CD4-positive, alpha-beta memory T cell (primary cell): ENCODE data around the gene OR51I1. TPM values are rescaled to one million over a fixed set of nuclear protein-coding genes. Genes with fewer than 3 reads are reported as not detected.

Experiments
- CTCF ChIA-PET: fragments of 350-600 bp; sonication (Branson Sonifier 250); formaldehyde crosslinking; loops from one replicate; lab custom pipeline; 2021; ENCODE audit warnings: inconsistent platforms; ENCODE audit not compliant: partially characterized antibody; lab: Charles Lee
- POLR2A ChIA-PET: fragments of 350-600 bp; sonication (Branson Sonifier 250); formaldehyde crosslinking; loops from one replicate; lab custom pipeline; 2021; ENCODE audit not compliant: partially characterized antibody; lab: Charles Lee
- DNase-seq, 5 donors: peaks; one replicate each; pipeline versions ENCODE4 v3.0.0 to v3.0.0-alpha.2; 2020 to 2022; ENCODE audit warnings: mixed read lengths in 1 of 5
- H3K27ac ChIP-seq: one replicate; pipeline ENCODE4 v1.7.0; 2013; ENCODE audit warnings: low read depth, low read length
- H3K27me3 ChIP-seq: 2 replicates; pipeline ENCODE4 v1.7.0; 2013; ENCODE audit warnings: mild to moderate bottlenecking, low read length, moderate library complexity; ENCODE audit not compliant: insufficient read depth
- H3K36me3 ChIP-seq: 2 replicates; pipeline ENCODE4 v1.7.0; 2013; ENCODE audit warnings: mild to moderate bottlenecking, low read length, moderate library complexity; ENCODE audit not compliant: insufficient read depth
- H3K4me1 ChIP-seq: 2 replicates; pipeline ENCODE4 v1.7.0; 2013; ENCODE audit warnings: mild to moderate bottlenecking, low read length, moderate library complexity; ENCODE audit not compliant: insufficient read depth
- H3K4me3 ChIP-seq, 2 donors: one replicate each; pipeline ENCODE4 v1.7.0; 2013; ENCODE audit warnings: low read length in 2 of 2, mild to moderate bottlenecking in 1 of 2
- H3K9me3 ChIP-seq, 2 donors: one replicate each; pipeline ENCODE4 v1.7.0; 2013; ENCODE audit warnings: low read length in 2 of 2, control low read depth in 1 of 2; ENCODE audit not compliant: control insufficient read depth in 1 of 2
- H3K27ac Mint-ChIP-seq, 7 donors: one replicate each; pipeline ENCODE4 v1.8.0; 2020 to 2021; ENCODE audit warnings: mixed read lengths in 7 of 7, mild to moderate bottlenecking in 6 of 7, inconsistent platforms in 3 of 7, moderate library complexity in 3 of 7
- H3K27me3 Mint-ChIP-seq, 2 donors: one replicate each; pipeline ENCODE4 v1.8.0; 2020 to 2021; ENCODE audit warnings: mixed read lengths in 2 of 2
- H3K36me3 Mint-ChIP-seq, 2 donors: one replicate each; pipeline ENCODE4 v1.8.0; 2020 to 2021; ENCODE audit warnings: mixed read lengths in 2 of 2, inconsistent platforms in 1 of 2, mild to moderate bottlenecking in 1 of 2
- H3K4me1 Mint-ChIP-seq, 4 donors: one replicate each; pipeline ENCODE4 v1.8.0; 2020 to 2021; ENCODE audit warnings: mixed read lengths in 4 of 4, mild to moderate bottlenecking in 1 of 4
- H3K4me3 Mint-ChIP-seq, 8 donors: one replicate each; pipeline ENCODE4 v1.8.0; 2020 to 2021; ENCODE audit warnings: mixed read lengths in 8 of 8, mild to moderate bottlenecking in 7 of 8, moderate library complexity in 6 of 8, inconsistent platforms in 3 of 8
- H3K9me3 Mint-ChIP-seq, 8 donors: one replicate each; pipeline ENCODE4 v1.8.0; 2020 to 2021; ENCODE audit warnings: mixed read lengths in 8 of 8, mild to moderate bottlenecking in 5 of 8, inconsistent platforms in 3 of 8, moderate library complexity in 1 of 8
- intact Hi-C: fragments of 100-400 bp; cut with micrococcal nuclease; formaldehyde crosslinking; loops from one replicate; pipeline ENCODE4 v1.15.1; 2023
- polyA plus RNA-seq, 2 donors: library from polyadenylated mRNA; unstranded; fragments of 300-500 nt; fragmentation: Illumina TruSeq; gene quantifications; one replicate each; pipeline ENCODE4 v1.2.3, GENCODE V29; 2021
- total RNA-seq, 2 experiments: library from RNA; stranded (reverse); gene quantifications; one replicate each; pipeline ENCODE4 v1.2.3, GENCODE V29; 2021

The OR51I1 gene
- total and polyA plus RNA-seq, 4 experiments from 2014 or later: not detected

DNA sequence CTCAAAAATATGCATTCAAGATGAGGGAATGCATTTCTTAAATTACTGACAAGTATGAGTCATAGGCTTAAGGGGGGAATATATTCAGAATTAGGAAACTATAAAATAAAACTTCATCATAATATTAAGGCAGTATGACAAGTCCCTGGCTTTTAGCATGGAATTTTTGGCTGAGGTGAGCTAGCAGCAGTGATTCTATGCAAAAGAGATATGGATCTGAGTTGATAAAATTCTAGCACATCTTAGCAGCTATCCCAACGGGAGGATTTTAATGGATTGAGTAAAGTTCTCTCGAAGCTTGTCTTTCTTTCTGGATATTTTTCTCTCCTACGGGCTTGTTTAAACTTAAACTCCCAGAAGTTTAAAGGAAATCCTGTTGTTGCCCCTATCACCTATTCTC, 18.2 kb downstream of the OR51I1 start:
- ChIA-PET POLR2A (no interaction called here), CTCF (no interaction called here)
- H3K4me3 ChIP-seq: no peak overlapping the region
- no peak for DNase-seq
- H3K27me3 Mint-ChIP-seq: peaks cover 6 to 7% of the 10 kb centered on the region in 2 donors
- no peaks in the 10 kb centered on the region for H3K4me1 ChIP-seq
- no peaks in the 10 kb centered on the region for H3K9me3 ChIP-seq
- H3K4me1 Mint-ChIP-seq: peaks cover 0 to 2% (median 0%) of the 10 kb centered on the region in 4 donors
- no peaks in the 10 kb centered on the region for H3K36me3 Mint-ChIP-seq
- H3K9me3 Mint-ChIP-seq: peaks cover 0 to 2% (median 0%) of the 10 kb centered on the region in 8 donors
- no peak overlapping the region for H3K4me3 Mint-ChIP-seq
- no peaks in the 10 kb centered on the region for H3K27me3 ChIP-seq
- H3K27ac Mint-ChIP-seq: no peak overlapping the region
- H3K27ac ChIP-seq: no peak overlapping the region
- intact Hi-C loops: no loop called here
- H3K36me3 ChIP-seq: no peaks in the 10 kb centered on the region

DNA sequence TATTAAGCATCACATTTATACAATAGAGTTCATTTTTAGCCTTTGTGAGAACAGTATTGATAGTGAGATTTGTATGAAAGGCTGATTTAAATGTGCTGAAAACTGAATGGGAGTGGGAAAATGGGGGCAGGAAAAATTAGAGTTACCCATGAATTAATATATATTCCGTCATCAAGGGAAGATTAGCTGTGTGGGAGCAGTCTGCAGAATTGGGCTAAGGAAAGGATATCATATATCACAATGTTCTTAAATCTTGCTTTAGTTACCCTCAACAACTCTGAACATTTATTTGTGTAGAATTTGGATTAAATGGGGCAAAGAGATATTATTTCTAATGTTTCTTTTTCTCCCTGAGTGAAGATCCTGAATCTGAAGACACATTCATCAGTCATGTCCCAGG, 19.5 kb downstream of the OR51I1 start, which contains the start of gene OR51Q1:
OR51Q1 (plus strand) TSS at position 301 of the 400 bp plus-strand sequence; CDS start at position 391, 90 bp downstream.
- H3K36me3 Mint-ChIP-seq: no peaks in the 10 kb centered on the region
- no peak within 1 kb of the TSS for H3K4me3 Mint-ChIP-seq
- no peaks in the 10 kb centered on the region for H3K27me3 ChIP-seq
- peaks cover 0 to 2% (median 0%) of the 10 kb centered on the region in 4 donors for H3K4me1 Mint-ChIP-seq
- H3K4me1 ChIP-seq: no peaks in the 10 kb centered on the region
- peaks cover 0 to 2% (median 0%) of the 10 kb centered on the region in 8 donors for H3K9me3 Mint-ChIP-seq
- POLR2A ChIA-PET: no interaction called here
- H3K4me3 ChIP-seq: no peak within 1 kb of the TSS
- H3K36me3 ChIP-seq: no peaks in the 10 kb centered on the region
- no peaks in the 10 kb centered on the region for H3K9me3 ChIP-seq
- intact Hi-C loops: no loop called here
- H3K27me3 Mint-ChIP-seq: peaks cover 3 to 6% of the 10 kb centered on the region in 2 donors
- CTCF ChIA-PET: no interaction called here
- no peak for DNase-seq
- no peak within 1 kb of the TSS for H3K27ac Mint-ChIP-seq
- no peak within 1 kb of the TSS for H3K27ac ChIP-seq

DNA sequence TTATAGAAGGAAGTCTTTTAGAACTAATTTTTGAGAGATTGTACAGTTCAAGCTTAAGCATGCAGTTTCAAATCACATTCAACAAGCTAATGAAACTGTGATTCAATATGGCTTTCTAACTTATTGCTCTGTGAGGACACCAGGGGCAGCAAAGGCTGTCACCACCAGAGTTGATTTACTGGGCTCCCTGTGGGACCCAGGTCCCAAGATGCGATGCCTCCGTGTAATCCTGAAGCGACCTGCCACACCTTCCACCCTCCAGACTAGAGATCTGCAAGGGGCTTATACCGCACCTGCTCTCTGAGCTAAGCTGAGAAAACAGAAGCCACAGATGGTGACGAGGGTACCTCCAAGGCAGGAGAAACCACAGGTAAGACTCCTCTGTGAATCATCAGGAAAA, 20.3 kb downstream of the OR51I1 start:
- H3K36me3 Mint-ChIP-seq: no peaks in the 10 kb centered on the region
- H3K27ac ChIP-seq: no peak overlapping the region
- H3K4me1 Mint-ChIP-seq: peaks cover 0 to 2% (median 0%) of the 10 kb centered on the region in 4 donors
- no peak overlapping the region for H3K27ac Mint-ChIP-seq
- H3K36me3 ChIP-seq: no peaks in the 10 kb centered on the region
- POLR2A ChIA-PET: no interaction called here
- peaks cover 3 to 5% of the 10 kb centered on the region in 2 donors for H3K27me3 Mint-ChIP-seq
- intact Hi-C loops: no loop called here
- no peaks in the 10 kb centered on the region for H3K27me3 ChIP-seq
- no peaks in the 10 kb centered on the region for H3K4me1 ChIP-seq
- H3K9me3 Mint-ChIP-seq: peaks cover 0 to 2% (median 0%) of the 10 kb centered on the region in 8 donors
- CTCF ChIA-PET: no interaction called here
- H3K4me3 Mint-ChIP-seq: no peak overlapping the region
- no peaks in the 10 kb centered on the region for H3K9me3 ChIP-seq
- DNase-seq: no peak
- no peak overlapping the region for H3K4me3 ChIP-seq

DNA sequence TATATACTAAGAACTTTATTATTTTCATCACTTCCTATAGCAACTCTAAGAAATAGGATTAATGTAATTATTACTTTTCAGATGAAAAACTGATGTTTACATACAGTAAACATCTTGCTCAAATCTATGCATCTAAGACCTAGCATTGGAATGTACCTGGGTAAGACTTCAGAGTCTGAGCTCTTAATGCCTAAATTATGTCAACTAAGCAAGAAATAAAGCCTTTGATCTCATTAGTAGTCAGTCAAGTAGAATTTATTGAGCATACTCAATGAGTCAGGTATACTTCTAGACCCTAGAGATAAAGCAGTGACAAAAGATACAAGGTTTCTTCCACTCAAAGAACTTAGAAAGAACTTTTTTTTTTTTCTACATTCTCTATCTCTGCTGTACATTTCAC, 36.1 kb downstream of the OR51I1 start:
- H3K4me3 ChIP-seq: no peak overlapping the region
- Mint-ChIP-seq H3K4me3 (no peak overlapping the region), H3K4me1 (no peaks in the 10 kb centered on the region), H3K36me3 (no peaks in the 10 kb centered on the region), H3K9me3 (peaks cover 0 to 5% (median 1%) of the 10 kb centered on the region in 8 donors), H3K27me3 (peaks cover 10 to 11% of the 10 kb centered on the region in 2 donors), H3K27ac (no peak overlapping the region)
- no peak for DNase-seq
- H3K36me3 ChIP-seq: no peaks in the 10 kb centered on the region
- H3K9me3 ChIP-seq: no peaks in the 10 kb centered on the region
- H3K27me3 ChIP-seq: no peaks in the 10 kb centered on the region
- no peak overlapping the region for H3K27ac ChIP-seq
- intact Hi-C loops: no loop called here
- ChIA-PET POLR2A (no interaction called here), CTCF (no interaction called here)
- no peaks in the 10 kb centered on the region for H3K4me1 ChIP-seq

DNA sequence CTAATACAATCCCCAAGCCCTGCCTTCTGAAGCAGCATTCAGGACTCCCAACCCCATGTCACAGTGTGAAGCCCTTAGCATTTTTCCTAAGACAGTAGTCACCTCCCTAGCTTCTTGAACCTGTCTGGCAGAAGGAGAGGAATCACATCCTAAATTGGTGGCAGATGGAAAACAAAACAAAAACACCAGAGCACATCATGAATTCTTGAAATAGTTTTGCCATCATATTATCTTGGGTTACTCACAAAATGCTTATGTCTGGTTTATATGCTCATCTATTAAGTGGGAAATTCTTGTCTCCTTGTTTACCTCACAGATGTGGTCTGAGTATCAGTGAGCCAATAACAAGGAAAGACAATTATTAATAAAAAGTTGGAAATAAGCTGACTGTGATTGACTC, 42.4 kb downstream of the OR51I1 start:
- POLR2A ChIA-PET: no interaction called here
- Histone ChIP-seq H3K36me3 (no peaks in the 10 kb centered on the region), H3K4me1 (no peaks in the 10 kb centered on the region), H3K27ac (no peak overlapping the region), H3K27me3 (no peaks in the 10 kb centered on the region), H3K9me3 (no peaks in the 10 kb centered on the region), H3K4me3 (no peak overlapping the region)
- no peak for DNase-seq
- CTCF ChIA-PET: no interaction called here
- no peaks in the 10 kb centered on the region for H3K4me1 Mint-ChIP-seq
- intact Hi-C loops: no loop called here
- no peak overlapping the region for H3K4me3 Mint-ChIP-seq
- H3K27me3 Mint-ChIP-seq: peaks cover 1 to 5% of the 10 kb centered on the region in 2 donors
- no peaks in the 10 kb centered on the region for H3K36me3 Mint-ChIP-seq
- H3K27ac Mint-ChIP-seq: no peak overlapping the region
- H3K9me3 Mint-ChIP-seq: peaks cover 0 to 9% (median 1%) of the 10 kb centered on the region in 8 donors

DNA sequence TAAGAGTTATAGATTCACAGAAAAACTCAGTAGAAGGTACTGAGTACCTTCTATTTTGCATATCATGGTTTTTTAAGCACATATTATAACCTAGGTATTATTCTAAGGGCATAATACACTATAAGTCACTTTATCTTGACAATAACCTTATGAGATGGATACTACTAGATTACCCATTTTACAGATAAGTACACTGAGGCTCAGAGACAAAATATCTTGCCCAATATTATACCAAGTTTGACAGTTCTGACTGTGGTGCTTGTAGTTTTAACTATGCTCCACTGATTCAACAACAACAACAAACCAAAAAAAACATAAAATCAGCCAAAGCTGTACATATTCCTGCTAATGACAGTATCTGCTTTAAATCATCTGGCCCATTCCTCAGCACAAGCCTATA, 47.2 kb downstream of the OR51I1 start:
- H3K27ac Mint-ChIP-seq: no peak overlapping the region
- Histone ChIP-seq H3K36me3 (no peaks in the 10 kb centered on the region), H3K9me3 (no peaks in the 10 kb centered on the region), H3K4me3 (no peak overlapping the region), H3K4me1 (no peaks in the 10 kb centered on the region), H3K27ac (no peak overlapping the region), H3K27me3 (no peaks in the 10 kb centered on the region)
- ChIA-PET CTCF (no interaction called here), POLR2A (no interaction called here)
- no peak overlapping the region for H3K4me3 Mint-ChIP-seq
- H3K36me3 Mint-ChIP-seq: no peaks in the 10 kb centered on the region
- H3K27me3 Mint-ChIP-seq: peaks cover 1 to 2% of the 10 kb centered on the region in 2 donors
- intact Hi-C loops: no loop called here
- no peaks in the 10 kb centered on the region for H3K4me1 Mint-ChIP-seq
- H3K9me3 Mint-ChIP-seq: peaks cover 0 to 4% (median 0%) of the 10 kb centered on the region in 8 donors
- DNase-seq: no peak

Other genes starting within 250 kb of the OR51I1 start
- gene OR51V1, start 240.8 kb downstream of the OR51I1 start, total RNA-seq: not detected
- not detected for gene OR51V1, start 240.8 kb downstream of the OR51I1 start, polyA plus RNA-seq
- under 1 TPM in 1 of 2 experiments, not detected in 1; 0.61 TPM for gene HBB, start 214.4 kb downstream of the OR51I1 start, total RNA-seq
- under 1 TPM; 0.46 to 0.89 TPM for gene HBB, start 214.4 kb downstream of the OR51I1 start, polyA plus RNA-seq
- gene HBD, start 207.0 kb downstream of the OR51I1 start, total RNA-seq: not detected
- not detected for gene HBD, start 207.0 kb downstream of the OR51I1 start, polyA plus RNA-seq
- not detected for gene HBG1, start 191.7 kb downstream of the OR51I1 start, total RNA-seq
- gene HBG1, start 191.7 kb downstream of the OR51I1 start, polyA plus RNA-seq: not detected
- gene HBG2, start 186.7 kb downstream of the OR51I1 start, total RNA-seq: not detected
- not detected for gene HBG2, start 186.7 kb downstream of the OR51I1 start, polyA plus RNA-seq
- gene HBE1, start 171.6 kb downstream of the OR51I1 start, total RNA-seq: not detected
- not detected for gene HBE1, start 171.6 kb downstream of the OR51I1 start, polyA plus RNA-seq
- gene OR51B4, start 139.6 kb downstream of the OR51I1 start, total RNA-seq: not detected
- not detected for gene OR51B4, start 139.6 kb downstream of the OR51I1 start, polyA plus RNA-seq
- gene OR51B2, start 117.2 kb downstream of the OR51I1 start, total RNA-seq: not detected
- gene OR51B2, start 117.2 kb downstream of the OR51I1 start, polyA plus RNA-seq: not detected
- not detected for gene OR51B5, start 98.0 kb downstream of the OR51I1 start, total RNA-seq
- not detected for gene OR51B5, start 98.0 kb downstream of the OR51I1 start, polyA plus RNA-seq
- not detected for gene OR51B6, start 90.0 kb downstream of the OR51I1 start, total RNA-seq
- not detected for gene OR51B6, start 90.0 kb downstream of the OR51I1 start, polyA plus RNA-seq
- gene OR51M1, start 57.7 kb downstream of the OR51I1 start, total RNA-seq: not detected
- not detected for gene OR51M1, start 57.7 kb downstream of the OR51I1 start, polyA plus RNA-seq
- gene OR51Q1, start 19.4 kb downstream of the OR51I1 start, total RNA-seq: not detected
- not detected for gene OR51Q1, start 19.4 kb downstream of the OR51I1 start, polyA plus RNA-seq
- not detected for gene OR51I2, start 7.8 kb upstream of the OR51I1 start, total RNA-seq
- gene OR51I2, start 7.8 kb upstream of the OR51I1 start, polyA plus RNA-seq: not detected
- not detected for gene OR52D1, start 47.2 kb upstream of the OR51I1 start, total RNA-seq
- not detected for gene OR52D1, start 47.2 kb upstream of the OR51I1 start, polyA plus RNA-seq
- gene UBQLN3, start 68.4 kb upstream of the OR51I1 start, total RNA-seq: not detected
- not detected for gene UBQLN3, start 68.4 kb upstream of the OR51I1 start, polyA plus RNA-seq
- under 1 TPM; 0.47 to 0.50 TPM for gene UBQLNL, start 75.2 kb upstream of the OR51I1 start, total RNA-seq
- gene UBQLNL, start 75.2 kb upstream of the OR51I1 start, polyA plus RNA-seq: not detected
- gene OR52H1, start 107.0 kb upstream of the OR51I1 start, total RNA-seq: not detected
- gene OR52H1, start 107.0 kb upstream of the OR51I1 start, polyA plus RNA-seq: not detected
- gene OR52B6, start 139.4 kb upstream of the OR51I1 start, total RNA-seq: not detected
- gene OR52B6, start 139.4 kb upstream of the OR51I1 start, polyA plus RNA-seq: not detected
- gene TRIM6, start 155.1 kb upstream of the OR51I1 start, total RNA-seq: not detected
- not detected for gene TRIM6, start 155.1 kb upstream of the OR51I1 start, polyA plus RNA-seq
- 10 to 100 TPM; 10.4 to 11.6 TPM for gene TRIM34, start 183.5 kb upstream of the OR51I1 start, total RNA-seq
- gene TRIM34, start 183.5 kb upstream of the OR51I1 start, polyA plus RNA-seq: 10 to 100 TPM in 1 of 2 donors, 1 to 10 TPM in 1; 9.6 to 20.2 TPM
- gene TRIM5, start 243.6 kb upstream of the OR51I1 start, total RNA-seq: 10 to 100 TPM; 33.9 to 35.5 TPM
- gene TRIM5, start 243.6 kb upstream of the OR51I1 start, polyA plus RNA-seq: 1 to 10 TPM; 9.1 to 9.5 TPM
- gene TRIM22, start 248.3 kb upstream of the OR51I1 start, total RNA-seq: 100 to 1,000 TPM; 349 to 353 TPM
- gene TRIM22, start 248.3 kb upstream of the OR51I1 start, polyA plus RNA-seq: 100 to 1,000 TPM; 187 to 190 TPM